GM23248 (cell line): Measurements from ENCODE around the gene SNAI3. TPM values are rescaled to one million over a fixed set of nuclear protein-coding genes. Genes with fewer than 3 reads are reported as not detected.

Experiments
- DNase-seq: peaks from one replicate; pipeline ENCODE4 v3.0.0-alpha.2; 2015
- H2AFZ ChIP-seq: fragments of 200-600 bp; sonication (generic); 2 replicates; pipeline ENCODE4 v1.6.1; 2016; ENCODE audit warnings: antibody characterized with exemption
- H3F3A ChIP-seq: fragments of 200-600 bp; sonication (generic); 2 replicates; pipeline ENCODE4 v1.6.1; 2016; ENCODE audit warnings: mild to moderate bottlenecking, antibody characterized with exemption, mixed run types; ENCODE audit not compliant: insufficient read depth
- H3K27ac ChIP-seq: fragments of 200-600 bp; sonication (generic); 2 replicates; pipeline ENCODE4 v1.5.1; 2016; ENCODE audit warnings: mild to moderate bottlenecking
- H3K27me3 ChIP-seq: fragments of 200-600 bp; sonication (generic); replicated peaks from 2 replicates; pipeline ENCODE4 v1.6.1; 2016; ENCODE audit warnings: mild to moderate bottlenecking; ENCODE audit not compliant: insufficient read depth
- H3K36me3 ChIP-seq: fragments of 200-600 bp; sonication (generic); 2 replicates; pipeline ENCODE4 v1.6.1; 2016; ENCODE audit warnings: low read depth, mild to moderate bottlenecking
- H3K4me1 ChIP-seq: fragments of 200-600 bp; sonication (generic); 2 replicates; pipeline ENCODE4 v1.6.1; 2016; ENCODE audit warnings: mild to moderate bottlenecking; ENCODE audit not compliant: insufficient read depth
- H3K4me2 ChIP-seq: fragments of 200-600 bp; sonication (generic); one replicate; pipeline ENCODE4 v1.6.1; 2016; ENCODE audit warnings: mild to moderate bottlenecking; ENCODE audit not compliant: unreplicated experiment
- H3K4me3 ChIP-seq: fragments of 200-600 bp; sonication (generic); 2 replicates; pipeline ENCODE4 v1.5.1; 2016; ENCODE audit warnings: mild to moderate bottlenecking
- H3K79me2 ChIP-seq: fragments of 200-600 bp; sonication (generic); 2 replicates; pipeline ENCODE4 v1.6.1; 2016; ENCODE audit warnings: mild to moderate bottlenecking; ENCODE audit not compliant: insufficient read depth
- H3K9ac ChIP-seq: fragments of 200-600 bp; sonication (generic); 2 replicates; pipeline ENCODE4 v1.6.1; 2016; ENCODE audit warnings: mild to moderate bottlenecking
- H3K9me2 ChIP-seq: fragments of 200-600 bp; sonication (generic); 2 replicates; pipeline ENCODE4 v1.6.1; 2016; ENCODE audit warnings: mixed run types, mild to moderate bottlenecking, moderate library complexity; ENCODE audit not compliant: insufficient read depth
- H3K9me3 ChIP-seq: fragments of 200-600 bp; sonication (generic); one replicate; pipeline ENCODE4 v1.6.1; 2017; ENCODE audit warnings: low read depth
- H4K20me1 ChIP-seq: fragments of 200-600 bp; sonication (generic); 2 replicates; pipeline ENCODE4 v1.6.0; 2016; ENCODE audit not compliant: insufficient read depth
- EZH2 ChIP-seq: fragments of 200-600 bp; sonication (generic); IDR thresholded peaks from 2 replicates; pipeline ENCODE4 v1.6.1; 2018; ENCODE audit warnings: antibody characterized with exemption, mild to moderate bottlenecking; ENCODE audit not compliant: insufficient read depth, poor library complexity, severe bottlenecking
- EZH2phosphoT487 ChIP-seq: fragments of 200-600 bp; sonication (generic); IDR thresholded peaks from 2 replicates; pipeline ENCODE4 v1.6.1; 2018; ENCODE audit warnings: antibody characterized with exemption, moderate library complexity, mild to moderate bottlenecking, low read depth; ENCODE audit not compliant: insufficient read depth
- WGBS, 2 experiments: methylation state at CpG; one replicate each; pipeline ENCODE4 v1.1.6; 2015 to 2017; ENCODE audit warnings: low lambda C conversion rate in 2 of 2, low coverage in 1 of 2; ENCODE audit errors: missing lambda C conversion rate in 2 of 2; 5-methylcytosine and 5-hydroxymethylcytosine counted together
- in situ Hi-C: fragments of 300-500 bp; cut with MboI; formaldehyde crosslinking; loops from 2 replicates; pipeline ENCODE4 v1.15.0; 2020
- polyA plus RNA-seq: library from polyadenylated mRNA; unstranded; fragments of >200 nt; fragmentation: Nextera tagmentation; extraction: Ambion mirVana; gene quantifications from 2 replicates; pipeline ENCODE4 v1.2.1, GENCODE V29; 2016
- total RNA-seq: library from RNA; depleted of rRNA; stranded (reverse); fragments of >200 nt; shearing (Covaris generic); gene quantifications from 2 replicates; pipeline ENCODE4 v1.2.3, GENCODE V29; 2014

The SNAI3 gene
- total and polyA plus RNA-seq, 2 experiments from 2014 or later = 0.71 TPM; not detected in 1

GRCh38 chr16:88698646-88699045, 12.3 kb upstream of the SNAI3 start:
- 95 to 96% methylated on average over 21 to 23 of the region's 25 CpGs for WGBS, 2 experiments
- no peak for DNase-seq
- Histone ChIP-seq H3F3A (no peaks in the 10 kb centered on the region), H3K9me2 (no peaks in the 10 kb centered on the region), H3K4me1 (peaks cover 3% of the 10 kb centered on the region; the same call in 1 of the 2 replicates), H3K27ac (no peak overlapping the region), H3K9ac (no peak overlapping the region), H2AFZ (no peak overlapping the region), H3K27me3 (no peaks in the 10 kb centered on the region), H3K9me3 (no peaks in the 10 kb centered on the region), H3K79me2 (no peaks in the 10 kb centered on the region), H4K20me1 (no peaks in the 10 kb centered on the region), H3K4me2 (no peak overlapping the region), H3K36me3 (no peaks in the 10 kb centered on the region), H3K4me3 (no peak overlapping the region)
- in situ Hi-C loops = no loop called here
- TF ChIP-seq EZH2phosphoT487 (no peak), EZH2 (no peak)

GRCh38 chr16:88697831-88698615, 11.7 kb upstream of the SNAI3 start:
- in situ Hi-C loops = no loop called here

GRCh38 chr16:88697116-88697830, 11.0 kb upstream of the SNAI3 start:
- no peak overlapping the region for H3K4me2 ChIP-seq
- in situ Hi-C loops = no loop called here
- 91 to 92% methylated on average over 29 to 41 of the region's 47 CpGs for WGBS, 2 experiments
- H3K36me3 ChIP-seq = no peaks in the 10 kb centered on the region
- TF ChIP-seq EZH2 = no peak
- no peak for TF ChIP-seq EZH2phosphoT487
- no peaks in the 10 kb centered on the region for H3F3A ChIP-seq
- no peaks in the 10 kb centered on the region for H3K9me3 ChIP-seq
- no peaks in the 10 kb centered on the region for H3K27me3 ChIP-seq
- peaks cover 3% of the 10 kb centered on the region; the same call in 1 of the 2 replicates for H3K4me1 ChIP-seq
- no peaks in the 10 kb centered on the region for H3K9me2 ChIP-seq
- H4K20me1 ChIP-seq = no peaks in the 10 kb centered on the region
- no peak overlapping the region for H3K27ac ChIP-seq
- no peaks in the 10 kb centered on the region for H3K79me2 ChIP-seq
- DNase-seq = no peak
- H2AFZ ChIP-seq = no peak overlapping the region
- no peak overlapping the region for H3K9ac ChIP-seq
- H3K4me3 ChIP-seq = no peak overlapping the region

More at GRCh38 chr16:88697831-88698615, 11.7 kb upstream of the SNAI3 start:
- Histone ChIP-seq H2AFZ (no peak overlapping the region), H3K9ac (no peak overlapping the region), H3K9me3 (no peaks in the 10 kb centered on the region), H3K36me3 (no peaks in the 10 kb centered on the region), H3K27ac (no peak overlapping the region), H3K4me2 (no peak overlapping the region), H3F3A (no peaks in the 10 kb centered on the region), H3K27me3 (no peaks in the 10 kb centered on the region), H3K79me2 (no peaks in the 10 kb centered on the region), H3K9me2 (no peaks in the 10 kb centered on the region), H3K4me3 (no peak overlapping the region), H4K20me1 (no peaks in the 10 kb centered on the region), H3K4me1 (peaks cover 3% of the 10 kb centered on the region; the same call in 1 of the 2 replicates)
- WGBS, 2 experiments = 91 to 95% methylated on average over 37 of the region's 37 CpGs
- TF ChIP-seq EZH2 (no peak), EZH2phosphoT487 (no peak)
- no peak for DNase-seq

- no peaks in the 10 kb centered on the region for H3K79me2 ChIP-seq
- H3K4me3 ChIP-seq = no peak overlapping the region
- H3K9me2 ChIP-seq = no peaks in the 10 kb centered on the region
- H3F3A ChIP-seq = no peaks in the 10 kb centered on the region
- no peak overlapping the region for H3K9ac ChIP-seq
- no peak for TF ChIP-seq EZH2
- no peak for TF ChIP-seq EZH2phosphoT487
- no peak overlapping the region for H3K27ac ChIP-seq
- H4K20me1 ChIP-seq = no peaks in the 10 kb centered on the region
- peaks cover 3% of the 10 kb centered on the region; the same call in 1 of the 2 replicates for H3K4me1 ChIP-seq
- H2AFZ ChIP-seq = no peak overlapping the region
- no peaks in the 10 kb centered on the region for H3K36me3 ChIP-seq
- in situ Hi-C loops = no loop called here
- 85 to 86% methylated on average over 14 of the region's 14 CpGs for WGBS, 2 experiments
- H3K4me2 ChIP-seq = no peak overlapping the region
- H3K9me3 ChIP-seq = no peaks in the 10 kb centered on the region
- no peak for DNase-seq
- no peaks in the 10 kb centered on the region for H3K27me3 ChIP-seq
Observed at GRCh38 chr16:88696441-88696840, 10.1 kb upstream of the SNAI3 start.
